Measurements from ENCODE around the gene DHX30. TPM values are rescaled to one million over a fixed set of nuclear protein-coding genes. Genes with fewer than 3 reads are reported as not detected.

The DHX30 gene
- polyA plus RNA-seq, 1 donor (not counting 4 experiments of a cell fraction or from before 2014, with no cell fraction given), result 28.3 TPM

DNA sequence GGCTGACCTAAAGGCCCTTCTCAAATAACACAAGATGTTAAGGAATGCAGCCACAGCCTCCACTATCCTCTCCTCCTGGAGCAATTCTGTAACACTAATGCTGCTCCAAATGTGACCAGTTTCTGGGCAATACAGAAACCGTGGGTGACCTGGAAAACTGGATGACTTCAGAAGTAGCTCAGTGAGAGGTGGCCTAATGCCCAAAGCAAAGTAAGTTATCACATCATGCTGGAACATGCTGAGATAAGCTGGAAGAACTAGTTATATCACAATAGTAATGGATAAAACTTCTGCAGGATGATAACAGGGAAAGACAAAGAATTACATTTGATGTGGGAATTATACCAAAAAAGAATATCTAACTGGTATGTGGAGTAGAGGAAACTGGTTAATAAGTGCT is 72.0 kb downstream of the DHX30 start:
- Histone ChIP-seq H3K9ac (ENCODE audit: control insufficient read depth, extremely low read depth, insufficient read depth, low read length) (no peak overlapping the region), H2AFZ (ENCODE audit: control insufficient read depth, low read length) (no peak overlapping the region), H3K79me2 (ENCODE audit: control insufficient read depth, insufficient read depth, low read length) (no peaks in the 10 kb centered on the region), H3K4me1 (ENCODE audit: control insufficient read depth, extremely low read depth, insufficient read depth, low read length) (peaks cover 24% of the 10 kb centered on the region), H3K27me3 (ENCODE audit: control insufficient read depth, extremely low read depth, insufficient read depth, low read length) (no peaks in the 10 kb centered on the region), H4K20me1 (ENCODE audit: control insufficient read depth, extremely low read depth, insufficient read depth, low read length) (no peaks in the 10 kb centered on the region), H3K4me2 (ENCODE audit: control insufficient read depth, extremely low read depth, insufficient read depth, low read depth, low read length) (peak overlapping the region; percentile 29), H3K27ac (ENCODE audit: control insufficient read depth, insufficient read depth, low read length) (peak overlapping the region; percentile 15), H3K4me3 (ENCODE audit: control insufficient read depth in 2 of 3, extremely low read depth in 1 of 3, insufficient read depth in 2 of 3, low read depth in 1 of 3, low read length in 3 of 3) (no peak overlapping the region), H3K9me3 (ENCODE audit: control insufficient read depth, low read depth, low read length) (no peaks in the 10 kb centered on the region), H3K9me1 (ENCODE audit: control insufficient read depth, extremely low read depth, insufficient read depth, low read length) (peaks cover 4% of the 10 kb centered on the region), H3K36me3 (ENCODE audit: control insufficient read depth in 2 of 2, extremely low read depth in 1 of 2, insufficient read depth in 2 of 2, low read length in 2 of 2) (peaks cover 16 to 18% of the 10 kb centered on the region in 2 experiments)
- no peak for TF ChIP-seq EZH2 (IDR thresholded peaks at IDR 0.05; ENCODE audit: low read length)
- TF ChIP-seq, protein P1, sequence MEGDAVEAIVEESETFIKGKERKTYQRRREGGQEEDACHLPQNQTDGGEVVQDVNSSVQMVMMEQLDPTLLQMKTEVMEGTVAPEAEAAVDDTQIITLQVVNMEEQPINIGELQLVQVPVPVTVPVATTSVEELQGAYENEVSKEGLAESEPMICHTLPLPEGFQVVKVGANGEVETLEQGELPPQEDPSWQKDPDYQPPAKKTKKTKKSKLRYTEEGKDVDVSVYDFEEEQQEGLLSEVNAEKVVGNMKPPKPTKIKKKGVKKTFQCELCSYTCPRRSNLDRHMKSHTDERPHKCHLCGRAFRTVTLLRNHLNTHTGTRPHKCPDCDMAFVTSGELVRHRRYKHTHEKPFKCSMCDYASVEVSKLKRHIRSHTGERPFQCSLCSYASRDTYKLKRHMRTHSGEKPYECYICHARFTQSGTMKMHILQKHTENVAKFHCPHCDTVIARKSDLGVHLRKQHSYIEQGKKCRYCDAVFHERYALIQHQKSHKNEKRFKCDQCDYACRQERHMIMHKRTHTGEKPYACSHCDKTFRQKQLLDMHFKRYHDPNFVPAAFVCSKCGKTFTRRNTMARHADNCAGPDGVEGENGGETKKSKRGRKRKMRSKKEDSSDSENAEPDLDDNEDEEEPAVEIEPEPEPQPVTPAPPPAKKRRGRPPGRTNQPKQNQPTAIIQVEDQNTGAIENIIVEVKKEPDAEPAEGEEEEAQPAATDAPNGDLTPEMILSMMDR (optimal IDR thresholded peaks at IDR 0.05 in 1 of 3, IDR thresholded peaks at IDR 0.05 in 1 of 3, conservative IDR thresholded peaks at IDR 0.05 in 1 of 3; ENCODE audit: extremely low read depth in 1 of 3, insufficient read depth in 2 of 3, low read length in 3 of 3), result no peak
- dilution Hi-C loops (cut with MboI; ENCODE audit: extremely low pct_ligation_motif_present, low sequenced_read_pairs), result no loop called here
- peak; percentile 56 for FAIRE-seq
- DNase-seq (ENCODE audit: low read depth, low spot score), result no peak

DNA sequence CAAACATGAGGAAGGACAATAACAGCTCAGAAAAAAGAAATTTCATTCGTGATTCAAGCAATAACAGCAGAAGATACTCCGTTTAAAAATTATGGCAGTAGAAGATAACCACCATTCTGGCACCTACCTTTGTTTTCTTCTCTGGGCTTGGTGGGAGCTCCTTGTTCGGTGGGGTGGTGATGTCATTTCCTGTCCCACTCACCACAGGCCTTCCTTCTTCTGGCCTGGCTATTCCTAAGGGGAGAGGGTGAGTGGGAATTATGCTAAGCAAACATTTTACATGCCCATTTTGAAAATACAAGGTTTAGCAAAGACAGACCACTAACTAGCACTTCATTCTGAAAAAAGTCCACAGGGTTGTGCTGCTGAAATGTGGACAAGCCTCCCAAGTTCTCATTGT is 74.4 kb downstream of the DHX30 start:
- no peaks in the 10 kb centered on the region for H3K9me3 ChIP-seq (ENCODE audit: control insufficient read depth, low read depth, low read length)
- no peaks in the 10 kb centered on the region for H3K79me2 ChIP-seq (ENCODE audit: control insufficient read depth, insufficient read depth, low read length)
- no peak overlapping the region for H3K27ac ChIP-seq (ENCODE audit: control insufficient read depth, insufficient read depth, low read length)
- no peak overlapping the region for H3K4me3 ChIP-seq (ENCODE audit: control insufficient read depth in 2 of 3, extremely low read depth in 1 of 3, insufficient read depth in 2 of 3, low read depth in 1 of 3, low read length in 3 of 3)
- no peaks in the 10 kb centered on the region for H3K9me1 ChIP-seq (ENCODE audit: control insufficient read depth, extremely low read depth, insufficient read depth, low read length)
- TF ChIP-seq EZH2 (IDR thresholded peaks at IDR 0.05; ENCODE audit: low read length), result no peak
- TF ChIP-seq, protein P1 (optimal IDR thresholded peaks at IDR 0.05 in 1 of 3, IDR thresholded peaks at IDR 0.05 in 1 of 3, conservative IDR thresholded peaks at IDR 0.05 in 1 of 3; ENCODE audit: extremely low read depth in 1 of 3, insufficient read depth in 2 of 3, low read length in 3 of 3), result no peak
- H4K20me1 ChIP-seq (ENCODE audit: control insufficient read depth, extremely low read depth, insufficient read depth, low read length), result no peaks in the 10 kb centered on the region
- H3K4me1 ChIP-seq (ENCODE audit: control insufficient read depth, extremely low read depth, insufficient read depth, low read length), result peaks cover 24% of the 10 kb centered on the region
- H3K9ac ChIP-seq (ENCODE audit: control insufficient read depth, extremely low read depth, insufficient read depth, low read length), result no peak overlapping the region
- FAIRE-seq, result peak; percentile 71
- no peaks in the 10 kb centered on the region for H3K27me3 ChIP-seq (ENCODE audit: control insufficient read depth, extremely low read depth, insufficient read depth, low read length)
- H3K4me2 ChIP-seq (ENCODE audit: control insufficient read depth, extremely low read depth, insufficient read depth, low read depth, low read length), result no peak overlapping the region
- no peak for DNase-seq (ENCODE audit: low read depth, low spot score)
- H2AFZ ChIP-seq (ENCODE audit: control insufficient read depth, low read length), result no peak overlapping the region
- dilution Hi-C loops (cut with MboI; ENCODE audit: extremely low pct_ligation_motif_present, low sequenced_read_pairs), result no loop called here
- H3K36me3 ChIP-seq (ENCODE audit: control insufficient read depth in 2 of 2, extremely low read depth in 1 of 2, insufficient read depth in 2 of 2, low read length in 2 of 2), result peaks cover 3 to 10% of the 10 kb centered on the region in 2 experiments
